Measurements from ENCODE around the gene MGAT3. TPM values are rescaled to one million over a fixed set of nuclear protein-coding genes. Genes with fewer than 3 reads are reported as not detected.
A peak's percentile ranks its signal among the peaks of the same experiment; 100 is the strongest.

Gene MGAT3
- polyA plus RNA-seq, 4 donors, result 18.4 to 31.1 (median 25.7) TPM

DNA sequence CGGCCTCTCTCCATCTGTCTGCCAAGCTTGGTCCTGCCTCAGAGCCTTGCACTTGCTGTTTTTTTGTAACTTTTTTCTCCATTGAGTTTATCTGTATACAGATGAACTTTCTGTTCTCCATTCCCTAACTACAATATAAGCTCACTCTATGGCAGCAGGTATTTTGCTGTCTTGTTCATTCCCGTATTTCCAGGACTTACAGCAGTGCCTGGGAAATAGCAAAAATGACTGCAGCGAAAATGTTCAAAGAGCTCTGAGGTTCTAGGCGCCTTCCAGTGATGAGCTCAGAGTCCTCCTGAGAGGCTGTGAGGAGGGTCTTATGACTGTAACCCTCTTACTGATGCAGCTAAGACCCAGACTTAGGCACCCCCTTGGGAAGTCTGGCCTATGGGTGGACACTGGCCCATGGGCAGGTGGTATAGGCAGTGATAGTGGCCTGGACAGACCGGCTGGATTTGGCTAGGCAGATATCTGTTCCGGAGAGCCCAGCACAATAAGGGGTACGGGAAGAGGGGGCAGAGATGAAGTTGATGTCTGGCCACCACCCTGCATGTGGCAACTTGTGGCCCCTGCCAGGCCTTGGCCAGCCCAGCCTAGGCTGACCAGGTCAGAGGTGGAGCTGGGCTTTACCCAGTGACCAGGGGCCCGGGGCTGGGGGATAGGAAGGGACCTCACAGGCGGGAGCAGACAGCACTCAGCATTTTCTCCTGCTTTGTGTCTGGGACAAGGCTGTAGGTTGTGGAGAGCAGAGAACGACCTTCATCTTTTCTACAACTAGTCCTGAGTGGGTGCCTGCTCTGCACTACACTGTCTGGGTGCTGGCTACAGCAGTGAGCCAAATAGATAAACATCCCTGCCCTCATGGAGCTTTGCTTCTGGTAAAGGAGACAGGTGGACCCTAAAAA, 68.2 kb downstream of the MGAT3 start:
- no peak for DNase-seq (ENCODE audit: low read depth in 4 of 4, low spot score in 2 of 4)

- DNase-seq (ENCODE audit: low read depth in 4 of 4, low spot score in 2 of 4), result no peak
These were observed 68.8 kb downstream of the MGAT3 start for GRCh38 chr22:39525658-39525975.

GRCh38 chr22:39526736-39527171, 69.9 kb downstream of the MGAT3 start:
- DNase-seq (ENCODE audit: low read depth in 4 of 4, low spot score in 2 of 4), result no peak

DNA sequence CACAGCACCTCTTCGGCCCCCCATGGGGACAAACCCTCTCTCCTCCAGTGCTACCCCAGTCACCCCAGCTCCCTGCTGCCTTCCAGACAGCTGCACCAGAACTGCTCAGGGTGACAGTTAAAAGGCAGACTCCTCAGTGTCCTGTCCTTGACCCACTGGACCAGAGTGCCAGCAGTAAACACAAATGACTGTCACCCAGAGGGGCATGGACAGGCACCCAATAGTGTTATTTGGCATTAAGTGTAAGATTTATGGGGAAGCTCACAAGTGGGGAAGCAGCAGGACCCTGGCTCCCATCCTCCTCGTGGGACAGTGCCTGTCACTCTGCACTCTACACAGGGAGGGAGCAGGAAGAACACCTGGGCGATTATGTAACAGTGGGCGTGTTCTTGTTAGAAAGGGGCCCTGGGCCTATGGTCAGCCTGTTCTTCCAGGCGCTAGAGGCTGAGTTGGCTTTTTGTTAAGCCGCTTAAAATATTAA, 70.7 kb downstream of the MGAT3 start:
- no peak for DNase-seq (ENCODE audit: low read depth in 4 of 4, low spot score in 2 of 4)

DNA sequence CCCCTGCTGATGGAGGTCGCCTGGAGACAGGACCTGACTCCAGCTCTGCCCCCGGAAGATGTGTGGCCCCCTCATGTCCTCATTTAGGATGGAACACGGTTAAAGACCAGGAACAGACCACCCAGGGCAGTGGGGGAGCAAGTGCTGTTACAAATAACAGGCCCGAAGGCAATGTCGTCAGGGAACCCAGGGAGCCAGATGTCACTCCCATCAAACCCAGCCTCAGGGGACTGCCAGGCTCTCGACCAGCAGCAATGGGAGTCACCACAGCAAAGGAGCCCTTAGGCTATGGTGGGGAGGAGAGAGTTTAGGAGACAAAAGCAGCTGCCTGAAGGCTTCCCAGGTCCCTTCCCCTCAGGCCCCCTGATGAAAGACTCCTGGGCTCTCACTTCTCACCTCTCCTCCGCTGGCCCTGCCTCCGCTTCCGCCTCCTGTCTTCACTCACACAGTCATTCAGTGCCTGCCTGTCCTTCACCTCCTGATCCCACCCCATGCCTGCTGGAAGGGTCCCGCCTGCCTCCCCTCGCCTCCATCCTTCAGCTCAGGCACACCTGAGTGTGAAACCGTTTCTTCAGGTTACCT, 71.4 kb downstream of the MGAT3 start:
- DNase-seq (ENCODE audit: low read depth in 4 of 4, low spot score in 2 of 4), result no peak

DNA sequence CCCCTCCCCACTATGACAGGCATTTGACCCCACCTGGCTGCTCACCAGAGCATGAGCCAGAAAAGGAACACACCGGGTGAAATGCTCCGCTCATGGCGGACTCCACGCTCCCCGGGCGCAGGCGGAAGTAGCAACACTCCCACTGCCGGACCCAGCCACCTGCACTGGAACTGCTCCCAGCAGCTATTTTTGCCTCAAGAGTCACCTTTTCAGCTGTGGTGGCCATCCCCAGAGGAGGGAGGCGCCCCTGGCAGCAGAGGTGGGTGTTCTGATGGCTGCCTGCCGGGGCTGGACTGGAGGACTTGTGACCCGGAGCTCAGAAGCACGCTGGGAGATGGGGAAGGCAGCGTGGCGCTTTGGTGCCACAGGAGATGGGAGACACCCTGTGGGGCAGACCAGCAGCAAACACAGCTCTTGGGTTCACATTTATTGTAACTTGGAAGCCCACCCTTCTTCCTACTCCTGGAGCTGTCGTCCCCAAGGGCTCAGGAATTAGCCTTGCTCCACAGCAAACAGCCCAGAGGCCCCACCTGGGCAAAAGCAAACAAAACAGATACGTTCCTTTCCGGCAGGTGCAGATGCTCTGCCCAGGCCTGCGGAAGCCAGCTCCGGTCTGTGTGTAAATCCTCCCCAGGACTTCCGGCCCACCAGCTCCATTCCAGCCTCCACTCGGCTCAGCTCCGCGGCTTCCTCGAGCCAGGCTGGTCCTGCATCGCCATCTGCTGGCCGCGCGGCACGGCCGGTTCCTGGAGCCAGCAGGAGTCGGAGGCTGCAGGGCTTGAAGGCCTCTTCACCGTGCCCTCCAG, 72.1 kb downstream of the MGAT3 start:
- peak in 3 of 4 donors; percentile 75 to 82 (median 79) for DNase-seq (ENCODE audit: low read depth in 4 of 4, low spot score in 2 of 4)

- no peak for DNase-seq (ENCODE audit: low read depth in 4 of 4, low spot score in 2 of 4)
These were observed 72.7 kb downstream of the MGAT3 start for GRCh38 chr22:39529487-39529851.

- no peak for DNase-seq (ENCODE audit: low read depth in 4 of 4, low spot score in 2 of 4)
These were observed 73.3 kb downstream of the MGAT3 start for GRCh38 chr22:39530116-39530515.

DNA sequence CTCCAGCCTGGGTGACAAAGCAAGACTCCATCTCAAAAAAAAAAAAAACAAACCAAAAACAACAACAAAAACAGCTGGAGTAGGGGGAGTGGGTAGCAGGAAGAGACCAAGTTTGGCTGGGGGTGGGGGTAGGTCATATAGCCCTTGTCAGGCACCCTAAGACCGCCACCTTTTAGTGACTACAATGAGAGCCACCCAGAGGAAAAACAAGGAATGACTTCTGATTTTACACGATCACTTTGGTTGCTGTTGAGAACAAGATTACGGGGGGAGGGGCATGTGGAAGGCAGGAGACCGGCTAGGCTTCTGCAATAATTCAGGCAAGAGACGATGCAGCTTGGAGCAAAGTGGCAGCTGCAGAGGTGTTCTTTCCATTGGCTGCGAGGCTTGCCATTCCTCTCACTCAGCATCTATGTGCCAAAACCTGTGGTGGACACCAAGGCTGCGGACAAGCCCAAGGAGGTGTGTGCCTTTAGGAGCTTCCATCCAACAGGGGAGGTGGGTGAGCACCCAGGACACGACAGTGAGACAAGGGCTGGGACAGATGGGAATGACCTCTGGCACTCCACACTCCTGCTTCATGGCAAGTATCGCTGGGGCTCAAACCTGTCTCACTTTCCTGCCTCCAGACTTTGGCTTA, 74.0 kb downstream of the MGAT3 start:
- no peak for DNase-seq (ENCODE audit: low read depth in 4 of 4, low spot score in 2 of 4)

- peak; percentile 97 to 100 (median 99) for DNase-seq (ENCODE audit: low read depth in 4 of 4, low spot score in 2 of 4)
These were observed 75.6 kb downstream of the MGAT3 start, which contains the start of gene RPS19BP1 for GRCh38 chr22:39532215-39533073. Gene RPS19BP1, minus strand, starts transcription at chr22:39532748. Its CDS starts 10 bp downstream, at chr22:39532738.

DNA sequence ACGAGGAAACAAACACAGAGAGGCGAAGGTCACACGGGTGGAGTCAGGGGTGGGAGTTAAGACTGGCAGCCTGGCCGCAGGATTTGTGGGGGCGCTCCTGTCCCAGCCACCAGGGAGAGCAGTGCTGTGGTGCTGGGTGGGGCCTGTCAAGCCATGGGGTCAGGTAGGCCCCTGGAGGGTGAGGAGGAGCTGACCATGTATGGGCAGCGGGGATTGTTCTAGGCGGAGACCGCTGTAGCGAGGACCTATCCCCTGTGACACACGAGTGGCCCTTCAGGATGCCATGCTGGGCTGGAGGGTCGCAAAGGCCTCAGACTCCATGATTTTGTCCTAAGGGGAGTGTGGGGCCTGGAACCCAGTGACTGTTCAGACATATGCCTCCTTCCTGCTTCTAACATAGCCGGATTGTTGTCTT, 77.3 kb downstream of the MGAT3 start:
- no peak for DNase-seq (ENCODE audit: low read depth in 4 of 4, low spot score in 2 of 4)

GRCh38 chr22:39534591-39535356, 78.0 kb downstream of the MGAT3 start:
- DNase-seq (ENCODE audit: low read depth in 4 of 4, low spot score in 2 of 4), result peak in 3 of 4 donors; percentile 66 to 80 (median 69)

- no peak for DNase-seq (ENCODE audit: low read depth in 4 of 4, low spot score in 2 of 4)
These were observed 78.5 kb downstream of the MGAT3 start for GRCh38 chr22:39535357-39535725.

- no peak for DNase-seq (ENCODE audit: low read depth in 4 of 4, low spot score in 2 of 4)
These were observed 79.1 kb downstream of the MGAT3 start for GRCh38 chr22:39535831-39536449.

GRCh38 chr22:39536711-39537110, 79.9 kb downstream of the MGAT3 start:
- no peak for DNase-seq (ENCODE audit: low read depth in 4 of 4, low spot score in 2 of 4)

DNA sequence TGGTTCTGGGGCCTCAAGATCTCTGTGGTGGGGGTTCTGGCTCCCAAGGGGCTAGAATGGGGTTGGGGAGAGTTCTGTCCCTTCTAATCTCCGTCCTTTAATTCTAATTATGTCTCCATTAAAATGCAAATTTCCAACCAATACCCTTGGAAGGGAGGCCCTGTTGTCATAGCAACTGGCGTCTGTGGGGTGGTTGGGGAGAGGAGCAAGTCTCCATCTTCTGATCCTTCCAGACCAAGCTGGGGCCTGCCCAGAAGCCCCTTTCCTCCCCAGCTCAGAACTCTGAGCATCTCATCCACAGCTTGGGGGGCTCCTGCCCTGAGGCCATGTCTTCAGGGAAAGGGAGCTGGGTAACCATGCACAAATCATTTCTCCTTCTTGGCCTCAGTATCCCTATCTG, 81.2 kb downstream of the MGAT3 start:
- no peak for DNase-seq (ENCODE audit: low read depth in 4 of 4, low spot score in 2 of 4)

Data from left renal cortex interstitium (tissue), 4 donors.